ENCODE results near the gene ZNRF1.
"Not testable (repeated sequence)": the region's sequence is repeated elsewhere in the genome, so short reads cannot be mapped to it uniquely, and the experiment has no call there.

ZNRF1 gene

DNA sequence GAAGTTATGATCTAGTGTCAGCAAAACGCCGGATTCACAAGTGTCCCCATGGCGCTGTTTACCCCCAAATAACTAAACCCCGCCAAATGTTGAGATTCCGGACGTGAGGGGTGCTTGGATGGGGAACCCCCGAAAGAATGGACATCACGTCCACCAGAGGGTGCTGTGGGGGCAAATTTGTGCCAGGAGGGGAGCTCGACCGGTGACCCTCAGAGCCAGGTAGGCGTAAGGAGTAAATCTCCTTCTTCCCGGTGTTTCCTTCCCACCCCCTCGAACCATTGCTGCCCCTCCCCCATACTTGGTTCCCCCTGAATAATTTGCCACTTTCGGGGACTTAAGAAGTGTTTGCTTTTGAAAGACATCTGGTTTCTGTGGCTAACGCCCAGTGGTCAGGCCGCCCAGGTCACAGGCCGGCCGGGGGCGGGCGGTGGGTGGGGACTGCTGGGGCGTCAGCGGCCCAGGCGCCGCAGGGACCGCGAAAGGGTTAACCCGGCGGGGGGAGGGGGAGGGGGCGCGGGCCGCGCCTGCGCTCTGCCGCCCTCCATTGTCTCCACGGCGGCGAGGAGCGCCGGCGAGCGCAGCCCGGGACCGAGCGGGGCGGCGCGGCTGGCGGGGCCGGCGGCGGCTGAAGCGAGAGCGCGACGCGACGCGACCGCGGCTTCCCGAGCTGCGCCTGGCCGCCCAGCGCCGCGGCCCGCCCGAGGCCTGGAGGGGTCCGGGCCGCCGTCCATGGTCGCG is at the start of gene ZNRF1:
Gene ZNRF1 (plus strand): TSS at position 544 of the 738 bp plus-strand sequence. CDS start 648 bp downstream, outside the sequence.
- DNase-seq = peak; percentile 88

DNA sequence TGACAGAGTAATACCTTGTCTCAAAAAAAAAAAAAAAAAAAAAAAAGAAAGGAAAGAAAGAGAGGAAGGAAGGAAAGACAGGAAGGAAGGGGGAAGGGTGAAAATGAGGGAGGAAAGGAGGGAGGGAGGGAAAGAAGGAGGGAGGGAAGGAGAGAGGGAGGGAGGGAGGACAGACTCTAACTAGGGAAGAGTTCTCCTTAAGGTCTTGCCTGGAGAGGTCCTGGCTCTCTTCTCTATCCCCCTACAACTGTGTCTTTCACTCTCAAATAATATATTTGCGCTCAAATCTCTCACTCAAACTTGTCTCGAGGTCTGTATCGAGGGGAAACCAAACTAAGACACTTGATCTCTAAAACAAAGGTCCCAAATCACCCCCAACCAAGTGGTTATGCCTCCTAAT is 49.5 kb upstream of the ZNRF1 start:
- no peak for DNase-seq

DNA sequence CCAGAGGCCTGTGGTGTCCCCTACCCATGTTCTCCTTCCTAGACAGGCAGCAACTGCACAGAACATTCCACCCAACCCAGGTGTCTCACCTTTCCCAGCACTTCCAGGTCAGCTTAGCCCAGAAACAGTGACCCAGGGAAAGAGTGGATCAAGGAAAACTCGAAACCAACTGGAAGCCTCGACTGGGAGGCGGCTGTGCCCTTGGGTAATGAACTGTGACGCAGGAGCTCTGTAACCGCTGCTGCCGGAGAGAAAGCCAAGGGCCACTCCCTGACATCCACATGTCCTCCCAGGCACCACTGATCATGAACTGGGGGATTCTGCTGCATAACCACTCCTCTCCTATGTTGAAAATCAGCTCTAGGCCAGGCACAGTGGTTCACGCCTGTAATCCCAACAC is 48.3 kb upstream of the ZNRF1 start:
- DNase-seq = no peak

DNA sequence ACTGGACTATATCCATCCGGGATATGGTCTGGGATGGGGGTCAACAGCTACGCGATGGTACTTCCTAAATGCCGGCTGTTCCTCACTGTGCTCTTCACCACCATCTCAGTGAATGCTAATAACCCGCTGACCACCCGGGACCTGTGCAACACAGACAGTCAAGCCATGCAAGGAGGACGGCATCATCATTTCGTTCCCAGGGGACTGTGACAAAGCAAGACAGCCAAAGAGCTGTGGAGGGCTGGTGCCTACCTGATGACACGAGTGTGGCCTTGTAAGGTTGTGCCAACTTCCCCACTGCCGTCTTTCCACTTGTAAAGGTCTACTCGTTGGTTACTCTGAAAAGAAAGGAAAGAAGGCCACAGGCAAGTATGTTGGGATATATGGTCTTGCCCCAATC is 47.6 kb upstream of the ZNRF1 start:
- no peak for DNase-seq

DNA sequence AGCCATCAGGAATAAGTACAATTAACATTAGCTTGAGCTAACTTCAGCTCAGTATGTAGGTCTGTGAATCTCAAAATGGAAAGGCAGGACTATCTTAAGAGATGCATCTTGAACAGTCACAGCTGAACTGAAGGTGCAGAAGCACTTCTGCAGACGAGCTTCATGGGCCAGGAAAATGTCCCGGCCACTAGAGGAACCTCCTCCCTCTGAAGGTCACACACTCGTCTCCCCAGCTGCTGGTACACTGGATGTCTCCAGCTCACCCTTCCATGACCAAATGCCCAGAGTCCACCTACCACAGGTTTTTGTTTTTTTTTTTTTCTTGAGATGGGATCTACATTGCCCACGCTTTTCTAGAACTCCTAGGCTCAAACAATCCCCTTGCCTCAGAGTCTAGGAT is 47.1 kb upstream of the ZNRF1 start:
- no peak for DNase-seq

DNA sequence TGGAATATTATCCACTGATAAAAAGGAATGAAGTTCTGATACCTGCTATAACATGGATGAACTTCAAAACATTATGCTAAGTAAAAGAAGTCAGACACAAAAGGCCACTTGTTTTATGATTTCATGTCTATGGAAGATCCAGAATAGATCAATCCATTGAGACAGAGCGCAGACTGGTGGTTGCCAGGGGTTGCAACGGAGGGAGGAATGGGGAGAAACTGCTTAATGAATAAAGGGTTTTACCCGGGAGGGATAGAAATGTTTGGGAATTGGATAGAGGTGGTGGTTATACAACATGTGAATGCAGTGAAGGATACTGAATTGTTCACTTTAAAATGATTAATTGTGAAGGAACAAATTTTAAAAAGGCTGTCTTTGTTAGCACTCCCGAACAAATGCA is 44.1 kb upstream of the ZNRF1 start:
- no peak for DNase-seq

DNA sequence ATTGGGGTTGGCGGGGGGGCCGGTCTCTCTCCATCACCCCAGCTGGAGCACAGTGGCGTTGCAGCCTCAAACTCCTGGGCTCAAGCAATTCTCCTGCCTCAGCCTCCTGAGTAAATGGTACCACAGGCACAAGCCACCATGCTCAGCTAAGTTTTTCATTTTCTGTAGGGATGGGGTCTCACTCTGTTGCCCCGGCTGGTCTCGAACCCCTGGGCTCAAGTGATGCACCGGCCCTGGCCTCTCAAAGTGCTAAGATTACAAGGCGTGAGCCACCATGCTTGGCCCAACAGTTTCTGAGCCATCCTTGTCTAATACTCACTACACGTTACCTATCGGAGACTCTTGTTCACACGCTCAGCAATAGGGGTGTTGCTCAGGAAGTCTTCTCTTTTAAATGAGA is 25.5 kb upstream of the ZNRF1 start:
- no peak for DNase-seq

DNA sequence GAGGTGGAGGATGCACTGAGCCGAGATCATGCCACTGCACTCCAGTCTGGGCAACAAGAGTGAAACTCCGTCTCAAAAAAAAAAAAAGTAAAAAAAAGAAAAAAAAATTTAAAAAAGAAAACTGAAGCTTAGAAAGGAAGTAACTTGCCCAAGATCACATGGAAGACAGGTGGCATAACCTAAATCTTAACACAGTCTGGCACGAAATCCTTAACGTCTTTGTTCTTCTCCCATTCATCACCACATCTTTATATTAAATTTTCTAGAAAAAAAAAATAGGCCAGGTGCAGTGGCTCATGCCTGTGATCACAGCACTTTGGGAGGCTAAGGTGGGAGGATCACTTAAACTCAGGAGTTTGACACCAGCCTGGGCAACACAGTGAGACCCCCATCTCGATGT is 23.2 kb upstream of the ZNRF1 start:
- no peak for DNase-seq

DNA sequence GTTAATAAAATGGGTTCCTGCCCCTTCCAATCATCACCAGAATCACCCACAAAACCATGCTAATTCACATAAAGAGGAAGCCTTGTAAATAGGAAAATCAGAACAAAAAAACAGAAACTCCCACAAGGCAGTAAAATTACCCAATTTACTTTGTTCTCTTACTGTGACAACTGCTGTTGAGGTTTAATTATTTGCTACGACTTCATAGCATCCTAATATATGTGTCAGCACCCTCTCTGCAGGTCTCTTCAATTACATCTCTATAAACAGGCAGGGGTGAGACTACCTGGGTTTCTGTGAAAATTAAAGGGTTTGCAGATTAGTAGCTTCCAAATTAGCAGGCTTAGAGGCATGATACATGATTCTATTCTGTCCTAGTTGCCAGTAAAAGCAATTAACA is 16.6 kb upstream of the ZNRF1 start:
- DNase-seq = no peak

DNA sequence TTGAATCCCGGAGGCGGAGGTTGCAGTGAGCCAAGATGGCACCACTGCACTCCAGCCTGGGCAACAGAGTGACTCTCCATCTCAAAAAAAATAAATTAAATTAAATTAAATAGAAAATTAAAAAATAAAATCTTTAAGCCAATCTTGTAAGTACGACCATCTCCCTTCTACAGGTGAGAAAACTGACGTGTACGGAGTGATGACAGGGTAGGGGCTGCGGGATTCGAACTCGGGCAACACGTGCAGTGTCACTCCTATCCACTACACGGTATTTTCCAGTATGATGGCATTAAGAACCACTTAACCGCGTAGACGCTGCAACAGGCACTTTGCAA is 14.7 kb upstream of the ZNRF1 start:
- no peak for DNase-seq

DNA sequence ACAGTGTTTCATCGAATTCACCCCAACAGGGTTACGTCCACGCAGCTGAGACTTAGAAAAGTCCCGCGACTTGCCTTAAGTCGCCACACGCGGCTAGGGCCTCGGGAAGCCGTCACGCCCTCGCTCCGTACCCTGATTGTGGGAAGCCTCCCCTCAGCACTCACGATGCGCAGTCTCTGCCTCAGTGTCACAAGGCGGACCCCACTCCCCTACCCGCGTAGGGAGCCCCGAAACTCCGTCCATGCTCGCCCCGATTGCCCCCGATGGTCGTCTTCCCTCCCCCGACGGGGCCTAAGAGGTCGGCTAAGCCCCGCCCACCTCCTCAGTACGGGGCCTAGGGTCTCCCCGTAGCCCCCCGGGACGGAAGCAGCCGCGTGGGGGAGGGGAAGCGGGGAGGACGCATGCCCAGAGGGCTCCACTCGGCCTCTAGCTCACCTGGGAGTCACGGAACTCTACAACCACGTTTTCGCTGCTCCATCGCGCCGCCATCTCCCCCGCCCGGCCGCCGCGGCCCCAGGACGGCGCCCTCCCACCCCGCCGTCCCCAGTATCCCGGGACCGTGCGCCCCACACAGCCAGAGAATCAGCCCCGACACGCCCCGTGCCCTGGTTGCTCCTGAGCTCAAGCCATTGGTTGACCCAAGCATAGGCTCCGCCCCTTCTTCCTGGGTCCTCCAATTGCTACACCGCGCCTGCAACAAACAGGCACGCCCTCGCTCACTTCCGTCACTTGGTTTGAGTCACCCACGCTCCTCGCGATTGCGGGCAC is 14.1 kb upstream of the ZNRF1 start, which contains the start of gene WDR59:
Gene WDR59 (minus strand): TSS at position 595 of the 768 bp plus-strand sequence. CDS start 106 bp downstream, at position 489.
- DNase-seq = peak; percentile 99

DNA sequence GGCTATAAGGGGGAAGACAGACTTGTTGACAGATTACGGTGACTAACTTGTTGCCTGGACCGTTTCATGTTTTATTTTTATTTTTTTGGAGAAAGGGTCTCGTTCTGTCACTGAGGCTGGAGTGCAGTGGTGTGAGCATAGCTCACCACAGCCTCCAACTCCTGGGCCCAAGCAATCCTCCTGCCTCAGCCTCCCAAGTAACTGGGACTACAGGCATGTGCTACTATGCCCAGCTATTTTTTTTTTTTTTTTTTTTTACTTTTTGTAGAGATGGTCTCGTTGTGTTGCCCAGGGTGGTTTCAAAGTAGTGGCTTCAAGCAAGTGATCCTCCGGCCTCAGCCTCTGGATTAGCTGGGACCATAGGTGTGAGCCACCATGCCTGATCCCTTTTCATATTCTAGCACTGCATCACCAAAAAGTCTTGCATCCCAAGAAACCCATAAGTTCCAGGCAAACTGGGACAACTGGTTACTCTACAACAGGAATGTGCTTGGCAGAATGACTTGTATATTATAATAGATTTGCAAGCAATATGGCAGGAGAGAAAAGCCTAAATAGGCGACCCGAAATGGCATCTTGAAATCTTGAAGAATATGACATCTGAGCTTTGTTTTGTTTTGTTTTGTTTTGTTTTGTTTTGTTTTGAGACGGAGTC is 11.7 kb upstream of the ZNRF1 start:
- DNase-seq = no peak

DNA sequence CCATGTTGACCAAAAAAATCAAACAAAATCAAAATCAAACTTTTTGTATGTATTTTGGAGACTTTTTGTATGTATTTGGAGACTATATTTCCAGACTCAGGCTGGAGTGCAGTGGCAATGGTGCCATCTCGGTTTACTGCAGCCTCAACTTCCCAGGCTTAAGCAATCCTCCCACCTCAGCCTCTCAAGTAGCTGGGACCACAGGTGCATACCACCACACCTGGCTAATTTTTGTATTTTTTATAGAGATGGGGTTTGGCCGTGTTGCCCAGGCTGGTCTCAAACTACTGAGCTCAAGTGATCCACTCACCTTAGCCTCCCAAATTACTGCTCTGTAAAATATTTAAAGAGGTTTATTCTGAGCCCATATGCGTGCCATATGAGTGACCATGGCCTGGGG is 9.0 kb upstream of the ZNRF1 start:
- not testable (repeated sequence) for DNase-seq

DNA sequence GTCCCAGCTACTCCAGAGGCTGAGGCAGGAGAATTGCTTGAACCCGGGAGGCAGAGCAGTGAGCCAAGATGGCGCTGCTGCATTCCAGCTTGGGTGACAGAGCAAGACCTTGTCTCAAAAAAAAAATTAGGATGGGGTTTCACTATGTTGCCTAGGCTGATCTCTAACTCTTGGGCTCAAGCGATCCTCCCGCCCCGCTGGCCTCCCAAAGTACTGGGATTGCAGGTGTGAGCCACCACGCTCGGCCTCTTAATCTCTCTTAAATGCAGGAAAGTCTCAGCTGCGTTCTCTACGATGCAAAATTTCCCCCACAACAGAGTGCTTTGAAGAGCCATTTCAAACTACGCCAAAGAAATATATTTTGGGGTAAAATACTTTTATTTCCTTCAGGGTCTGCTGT is 8.0 kb upstream of the ZNRF1 start:
- no peak for DNase-seq

DNA sequence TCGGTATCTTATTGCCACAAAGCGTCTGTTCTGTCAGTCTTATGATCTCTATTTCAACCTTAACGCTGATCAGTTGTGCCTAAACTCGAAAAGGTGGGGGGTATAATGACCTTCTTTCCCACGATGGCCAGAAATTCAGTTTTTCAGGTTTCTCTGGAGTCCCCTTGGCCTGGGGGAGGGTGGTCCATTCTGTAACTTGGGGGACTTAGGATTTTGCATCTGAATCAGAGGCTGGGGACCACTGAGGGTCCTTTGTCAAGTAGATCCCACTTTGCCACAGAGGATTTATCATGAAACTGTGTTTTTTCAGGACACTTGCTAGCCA is 7.6 kb upstream of the ZNRF1 start:
- DNase-seq = no peak

DNA sequence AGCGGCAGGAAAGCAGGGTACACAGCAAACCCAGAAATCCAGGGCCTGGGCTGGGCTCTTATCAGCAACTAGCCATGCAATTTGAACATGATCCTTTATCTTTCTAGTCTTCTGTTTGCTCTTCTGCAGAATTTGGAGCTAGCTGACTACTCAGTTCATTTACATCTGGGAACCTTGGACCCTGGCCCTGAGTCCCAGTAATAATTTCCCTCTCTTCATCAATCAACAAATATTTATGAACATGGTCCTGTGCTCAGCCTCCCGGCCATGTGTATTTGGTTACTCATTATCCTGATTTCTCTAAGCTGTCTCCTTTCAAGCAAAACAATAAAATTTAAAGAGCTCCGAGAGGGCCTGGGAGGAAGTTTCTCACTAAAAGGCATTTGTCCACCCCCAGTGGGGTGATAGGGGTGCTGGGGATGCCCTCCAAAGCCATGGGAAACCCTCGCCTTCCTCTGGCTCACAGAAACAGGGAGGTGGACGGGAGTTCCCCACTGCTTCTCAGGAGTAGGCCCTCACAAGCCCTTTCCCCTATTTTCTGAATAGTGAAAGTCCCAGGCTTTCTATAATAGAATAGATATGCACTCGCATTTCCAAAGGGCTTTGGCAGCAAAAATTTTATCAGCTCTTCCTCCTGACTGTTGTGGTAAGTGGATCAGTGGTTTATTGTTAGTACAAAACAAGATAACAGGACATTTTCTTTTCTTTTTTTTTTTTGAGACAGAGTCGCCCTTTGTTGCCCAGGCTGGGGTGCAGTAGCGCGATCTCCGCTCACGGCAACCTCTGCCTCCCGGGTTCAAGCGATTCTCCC is 7.0 kb upstream of the ZNRF1 start:
- no peak for DNase-seq

DNA sequence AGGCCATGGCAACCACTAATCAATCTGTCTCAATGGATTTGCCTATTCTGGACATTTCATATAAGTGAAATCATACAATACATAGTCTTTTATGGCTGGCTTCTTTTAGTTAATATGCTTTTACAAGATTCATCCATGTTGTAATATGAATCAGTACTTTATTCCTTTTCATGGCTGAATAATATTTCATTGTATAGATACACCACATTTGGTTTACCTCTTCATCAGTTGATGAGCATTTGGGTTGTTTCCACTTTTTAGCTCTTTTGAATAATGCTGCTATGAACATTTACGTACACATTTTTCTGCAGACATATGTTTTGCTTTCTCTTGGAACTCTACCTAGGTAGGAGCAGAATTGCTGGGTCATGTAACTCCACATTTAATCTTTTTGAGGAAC is 2.8 kb upstream of the ZNRF1 start:
- no peak for DNase-seq

DNA sequence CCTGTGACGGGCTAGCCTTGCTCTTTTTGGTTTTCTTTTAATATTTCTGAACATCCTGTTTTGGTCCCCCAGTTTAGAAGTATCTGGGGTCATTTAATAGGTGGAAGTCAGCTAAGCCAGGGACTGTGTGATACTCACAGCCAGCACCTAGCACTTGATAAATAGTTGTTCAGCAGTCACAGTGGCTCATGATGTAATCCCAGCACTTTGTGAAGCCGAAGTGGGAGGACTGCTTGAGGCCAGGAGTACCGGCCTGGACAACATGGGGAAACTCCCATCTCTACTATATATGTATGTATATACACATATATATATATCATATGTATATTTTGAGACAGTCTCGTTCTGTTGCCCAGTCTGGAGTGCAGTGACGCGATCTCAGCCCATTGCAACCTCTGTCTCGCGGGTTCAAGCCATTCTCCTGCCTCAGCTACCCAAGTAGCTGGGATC is 1.8 kb upstream of the ZNRF1 start:
- DNase-seq = no peak

DNA sequence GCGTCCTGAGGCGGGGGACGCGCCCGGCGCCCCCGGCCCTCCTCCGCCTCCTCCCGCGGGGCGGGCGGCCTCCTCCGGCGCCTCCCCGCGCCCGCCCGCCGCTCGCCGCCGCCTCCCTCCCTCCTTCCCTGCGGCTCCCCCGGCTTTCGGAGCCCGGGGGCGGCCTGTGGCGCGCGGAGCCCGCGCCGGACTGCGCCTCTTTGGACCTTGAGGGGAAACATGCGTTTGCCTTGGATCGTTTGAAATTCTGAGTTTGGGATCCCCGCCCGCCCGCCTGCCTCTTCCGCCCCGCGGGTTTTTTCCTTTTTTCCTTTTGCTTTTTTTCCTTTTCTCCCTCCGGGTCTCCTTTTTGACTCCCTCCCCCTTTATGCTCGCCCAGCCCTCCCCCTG is 390 bp downstream of the ZNRF1 start:
- peak; percentile 55 for DNase-seq

DNA sequence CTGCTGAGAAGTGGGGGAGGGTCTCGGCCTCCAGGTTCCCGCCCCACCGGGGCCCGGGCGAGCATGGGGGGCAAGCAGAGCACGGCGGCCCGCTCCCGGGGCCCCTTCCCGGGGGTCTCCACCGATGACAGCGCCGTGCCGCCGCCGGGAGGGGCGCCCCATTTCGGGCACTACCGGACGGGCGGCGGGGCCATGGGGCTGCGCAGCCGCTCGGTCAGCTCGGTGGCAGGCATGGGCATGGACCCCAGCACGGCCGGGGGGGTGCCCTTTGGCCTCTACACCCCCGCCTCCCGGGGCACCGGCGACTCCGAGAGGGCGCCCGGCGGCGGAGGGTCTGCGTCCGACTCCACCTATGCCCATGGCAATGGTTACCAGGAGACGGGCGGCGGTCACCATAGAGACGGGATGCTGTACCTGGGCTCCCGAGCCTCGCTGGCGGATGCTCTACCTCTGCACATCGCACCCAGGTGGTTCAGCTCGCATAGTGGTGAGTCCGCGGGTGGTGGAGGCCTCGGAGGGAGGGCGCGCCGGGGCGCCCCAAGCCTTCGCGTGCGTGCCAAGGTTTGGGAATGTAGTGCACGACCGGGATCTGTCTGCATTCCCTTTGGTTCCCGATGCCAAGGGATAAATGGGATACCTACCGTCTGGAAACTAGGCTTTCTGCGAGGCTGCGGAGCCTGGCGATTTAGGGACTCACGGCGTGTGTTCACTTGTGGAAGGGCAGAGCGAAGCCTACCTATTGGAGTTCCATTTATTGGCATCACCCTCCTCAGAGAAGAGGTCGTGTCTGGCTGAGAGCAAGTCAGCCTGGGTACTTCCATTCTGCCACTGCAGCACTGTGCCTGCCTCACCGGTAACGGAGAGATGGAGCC is 1.0 kb downstream of the ZNRF1 start:
- peak; percentile 76 for DNase-seq

DNA sequence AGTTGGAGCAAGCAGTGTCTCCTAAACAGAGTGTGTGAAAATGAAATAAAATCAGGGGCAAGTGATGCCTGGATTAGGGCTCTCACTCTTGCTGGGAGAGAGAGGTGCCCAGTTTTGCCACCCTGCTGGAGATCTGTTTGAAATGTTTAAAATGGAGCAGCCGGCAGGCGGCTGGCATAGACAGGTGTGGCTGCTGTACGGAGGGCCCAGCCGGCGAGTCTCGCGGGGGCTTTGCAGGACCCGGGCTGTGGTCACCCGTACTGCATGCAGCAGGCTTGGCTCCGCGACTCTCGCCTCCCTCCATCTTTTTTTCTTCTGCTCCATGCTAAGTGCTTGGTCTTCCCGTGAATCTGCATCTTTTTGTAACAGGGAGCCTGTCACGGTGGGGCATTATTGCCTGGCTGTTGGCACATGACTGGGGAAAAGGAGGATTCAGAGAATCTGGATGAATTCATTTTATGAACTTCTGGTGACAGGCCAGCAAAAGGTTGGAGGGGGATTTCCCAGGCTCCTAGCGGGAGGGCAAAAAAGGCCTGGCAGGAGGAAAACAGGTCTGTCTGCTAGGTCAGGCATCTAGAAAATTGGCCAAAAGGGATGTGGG is 1.8 kb downstream of the ZNRF1 start:
- DNase-seq = no peak

DNA sequence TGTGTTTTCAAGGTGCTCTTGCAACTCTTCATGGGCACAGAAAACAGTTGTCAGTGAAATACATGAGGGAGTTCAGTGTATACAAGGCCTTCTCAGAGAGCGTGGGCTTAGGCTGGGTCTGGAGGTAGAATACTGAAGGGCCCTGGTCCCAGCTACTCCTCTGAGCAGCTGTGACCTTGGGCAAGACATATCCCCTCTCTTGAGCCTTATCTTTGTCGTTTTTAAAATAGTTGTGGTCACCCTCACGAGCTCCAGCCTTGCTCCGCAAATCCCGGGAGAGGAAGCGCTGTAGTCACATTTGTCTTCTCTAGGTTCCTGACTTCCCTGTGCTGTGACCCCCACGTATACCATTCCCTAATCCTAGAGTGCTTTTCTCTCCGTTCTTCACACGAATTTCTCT is 3.6 kb downstream of the ZNRF1 start:
- no peak for DNase-seq

All from CD4-positive, alpha-beta T cell treated with Interleukin-17A for 4 hours (primary cell).